NT2/D1 (cell line): ENCODE measurements around the gene IL17B.

ENCODE experiments used
- SUZ12 ChIP-seq: IDR thresholded peaks from 2 replicates; pipeline ENCODE4 v1.6.1; 2011; ENCODE audit not compliant: insufficient read length, insufficient read depth; ENCODE audit errors: extremely low read depth
- YY1 ChIP-seq: IDR thresholded peaks from 2 replicates; pipeline ENCODE4 v1.6.1; 2011; ENCODE audit not compliant: insufficient read length, insufficient read depth
- ZNF274 ChIP-seq: IDR thresholded peaks from 2 replicates; pipeline ENCODE4 v1.6.1; 2011; ENCODE audit warnings: mild to moderate bottlenecking, low read depth, low read length

GRCh38 chr5:149381986-149382338 lies 2.9 kb upstream of the IL17B start:
- TF ChIP-seq YY1 (no peak), ZNF274 (no peak), SUZ12 (no peak)
